K562 (cell line): ENCODE results near the gene TCF4. TPM values are rescaled to one million over a fixed set of nuclear protein-coding genes. Genes with fewer than 3 reads are reported as not detected.

Experiments
- CREM ChIP-seq: IDR thresholded peaks from 2 replicates; pipeline ENCODE4 v1.6.1; 2014; ENCODE audit warnings: antibody characterized with exemption, low read depth
- KLF6 ChIP-seq: fragments of 250-450 bp; sonication (Bioruptor Pico); IDR thresholded peaks from 2 replicates; pipeline ENCODE4 v1.4.0; 2020; ENCODE audit warnings: mild to moderate bottlenecking, moderate library complexity, borderline replicate concordance
- SP2 ChIP-seq: IDR thresholded peaks from 2 replicates; pipeline ENCODE4 v1.6.1; 2011; ENCODE audit warnings: mild to moderate bottlenecking, low read depth, low read length, moderate library complexity; ENCODE audit not compliant: poor library complexity, severe bottlenecking; ENCODE audit errors: extremely low read depth
- microRNA-seq: library from miRNA; unstranded; fragments of <30 nt; microRNA quantifications from one replicate; pipeline ENCODE4, GENCODE V29; 2018; ENCODE audit warnings: borderline microRNAs expressed
- polyA plus RNA-seq, 8 experiments: library from polyadenylated mRNA; depleted of rRNA in 4 of 8; stranded (reverse) in 5 of 8; unstranded in 3 of 8; fragments of >200 nt; fragmentation: Nextera tagmentation in 2 of 8; fragmentation: Illumina TruSeq in 1 of 8; extraction: Ambion mirVana in 2 of 8; extraction: Trizol in 1 of 8; gene quantifications; 2 replicates each; pipeline versions ENCODE4 v1.2.1 to v1.2.3, GENCODE V29; 2011 to 2014; ENCODE audit warnings: inconsistent platforms in 1 of 8, missing spikeins in 1 of 8
- small RNA-seq: library from RNA; depleted of rRNA; stranded (forward); fragments of <200 nt; gene quantifications from one replicate; pipeline ENCODE3, GENCODE V24; 2014
- total RNA-seq, 7 experiments: library from RNA; depleted of rRNA in 6 of 7; stranded (reverse); fragments of >200 nt in 6 of 7; fragmentation: Illumina TruSeq in 2 of 7; extraction: Trizol in 2 of 7; gene quantifications; 2 replicates each; pipeline versions ENCODE4 v1.2.1 to v1.2.3, GENCODE V29; 2011 to 2021; ENCODE audit warnings: low replicate concordance in 1 of 7
- TF ChIP-seq, protein P1 (sequence below), 2 experiments: fragments of 450-650 bp in 1 of 2; sonication (generic) in 1 of 2; formaldehyde crosslinking; conservative IDR thresholded peaks; 2 replicates each; pipeline versions ENCODE4 v1.4.0 to v1.8.1; 2020 to 2022; ENCODE audit warnings: mild to moderate bottlenecking in 1 of 2, missing genetic modification reagents in 1 of 2

The TCF4 gene
- total and polyA plus RNA-seq, 9 of the 15 experiments (the other 6 are each of a cell fraction or from before 2014, with no cell fraction given): 4.8 to 24.7 (median 15.2) TPM

DNA sequence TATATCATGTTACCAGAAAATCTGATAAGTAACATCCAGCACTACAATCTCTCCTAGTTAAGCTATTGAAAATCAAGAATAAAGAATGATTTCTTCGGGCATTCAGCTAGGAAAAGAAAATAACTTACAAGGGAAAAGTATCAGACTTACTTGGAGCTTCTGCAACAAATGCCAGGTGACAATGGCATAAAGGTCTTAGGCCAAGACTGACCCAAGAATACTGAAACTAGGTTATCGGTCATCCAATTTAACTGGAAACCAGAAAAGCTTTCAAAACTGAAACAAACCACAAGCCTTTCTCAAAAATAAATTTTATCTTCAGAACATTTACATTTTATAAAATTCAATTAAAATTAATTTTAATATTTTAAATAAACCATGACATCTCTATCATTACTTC is 414.7 kb downstream of the TCF4 start (continued):
- TF ChIP-seq, protein P1, sequence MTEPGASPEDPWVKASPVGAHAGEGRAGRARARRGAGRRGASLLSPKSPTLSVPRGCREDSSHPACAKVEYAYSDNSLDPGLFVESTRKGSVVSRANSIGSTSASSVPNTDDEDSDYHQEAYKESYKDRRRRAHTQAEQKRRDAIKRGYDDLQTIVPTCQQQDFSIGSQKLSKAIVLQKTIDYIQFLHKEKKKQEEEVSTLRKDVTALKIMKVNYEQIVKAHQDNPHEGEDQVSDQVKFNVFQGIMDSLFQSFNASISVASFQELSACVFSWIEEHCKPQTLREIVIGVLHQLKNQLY (CRISPR knock-in tag; conservative IDR thresholded peaks at IDR 0.05): no peak
- no peak for TF ChIP-seq CREM
- no peak for TF ChIP-seq KLF6 (CRISPR knock-in tag)
- TF ChIP-seq SP2: no peak

Small RNA genes within 50 kb of the gene (microRNA-seq; reads per million reads assigned to microRNA genes)
- gene MIR4529: not detected

Small RNA genes within 50 kb of the gene (small RNA-seq; reads per million reads assigned to genes)
- not detected for gene MIR4529
